ENCODE data around the gene CNPPD1.
A peak's percentile ranks its signal among the peaks of the same experiment; 100 is the strongest.

CNPPD1 gene

GRCh38 chr2:219209236-219210195 is 32.8 kb upstream of the CNPPD1 start:
- H3K9me3 ChIP-seq: no peaks in the 10 kb centered on the region
- H3K4me1 ChIP-seq: peaks cover 11% of the 10 kb centered on the region
- H3K4me3 ChIP-seq (ENCODE audit: low read depth, low read length): no peak overlapping the region
- H3K36me3 ChIP-seq: peaks cover 46% of the 10 kb centered on the region
- H3K27me3 ChIP-seq: no peaks in the 10 kb centered on the region
- DNase-seq: no peak
- TF ChIP-seq, protein P1, sequence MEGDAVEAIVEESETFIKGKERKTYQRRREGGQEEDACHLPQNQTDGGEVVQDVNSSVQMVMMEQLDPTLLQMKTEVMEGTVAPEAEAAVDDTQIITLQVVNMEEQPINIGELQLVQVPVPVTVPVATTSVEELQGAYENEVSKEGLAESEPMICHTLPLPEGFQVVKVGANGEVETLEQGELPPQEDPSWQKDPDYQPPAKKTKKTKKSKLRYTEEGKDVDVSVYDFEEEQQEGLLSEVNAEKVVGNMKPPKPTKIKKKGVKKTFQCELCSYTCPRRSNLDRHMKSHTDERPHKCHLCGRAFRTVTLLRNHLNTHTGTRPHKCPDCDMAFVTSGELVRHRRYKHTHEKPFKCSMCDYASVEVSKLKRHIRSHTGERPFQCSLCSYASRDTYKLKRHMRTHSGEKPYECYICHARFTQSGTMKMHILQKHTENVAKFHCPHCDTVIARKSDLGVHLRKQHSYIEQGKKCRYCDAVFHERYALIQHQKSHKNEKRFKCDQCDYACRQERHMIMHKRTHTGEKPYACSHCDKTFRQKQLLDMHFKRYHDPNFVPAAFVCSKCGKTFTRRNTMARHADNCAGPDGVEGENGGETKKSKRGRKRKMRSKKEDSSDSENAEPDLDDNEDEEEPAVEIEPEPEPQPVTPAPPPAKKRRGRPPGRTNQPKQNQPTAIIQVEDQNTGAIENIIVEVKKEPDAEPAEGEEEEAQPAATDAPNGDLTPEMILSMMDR (IDR thresholded peaks at IDR 0.05; ENCODE audit: low read depth, low read length): no peak

DNA sequence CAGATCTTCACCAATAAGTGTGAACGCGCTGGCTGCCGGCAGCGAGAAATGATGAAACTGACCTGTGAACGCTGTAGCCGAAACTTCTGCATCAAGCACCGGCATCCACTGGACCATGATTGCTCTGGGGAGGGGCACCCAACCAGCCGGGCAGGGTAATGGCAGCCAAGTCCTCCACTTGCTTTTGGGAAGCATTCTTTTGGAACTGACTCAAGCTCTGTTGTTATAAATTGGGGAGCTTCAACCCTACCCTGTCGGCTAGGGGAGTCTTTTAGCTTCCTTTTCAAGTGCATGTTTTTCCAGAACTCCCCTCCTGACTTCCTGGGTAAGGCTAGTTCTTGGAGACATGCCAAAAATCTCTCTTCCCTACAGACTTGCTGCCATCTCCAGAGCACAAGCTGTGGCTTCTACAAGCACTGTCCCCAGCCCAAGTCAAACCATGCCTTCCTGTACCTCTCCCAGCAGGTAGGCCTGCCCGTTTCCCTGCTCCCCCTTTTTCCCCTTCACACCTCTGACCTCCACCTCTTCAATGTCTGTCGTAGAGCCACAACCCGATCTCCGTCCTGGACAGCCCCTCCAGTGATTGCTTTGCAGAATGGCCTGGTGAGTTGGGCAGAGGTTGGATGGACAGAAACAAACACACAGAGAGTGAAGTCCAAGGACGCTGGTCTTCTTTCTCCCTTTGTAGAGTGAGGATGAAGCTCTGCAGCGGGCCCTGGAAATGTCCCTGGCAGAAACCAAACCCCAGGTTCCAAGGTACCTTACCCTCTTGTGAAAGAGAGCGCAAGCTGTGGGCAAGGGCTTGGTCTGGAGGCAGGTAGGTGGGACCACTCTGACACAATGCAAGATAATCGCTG is 31.4 kb upstream of the CNPPD1 start:
- TF ChIP-seq, protein P1 (IDR thresholded peaks at IDR 0.05; ENCODE audit: low read depth, low read length): no peak
- no peak for DNase-seq
- H3K36me3 ChIP-seq: peaks cover 32% of the 10 kb centered on the region

GRCh38 chr2:219207134-219207883 is 30.6 kb upstream of the CNPPD1 start:
- TF ChIP-seq, protein P1 (IDR thresholded peaks at IDR 0.05; ENCODE audit: low read depth, low read length): no peak
- DNase-seq: no peak
- Histone ChIP-seq H3K9me3 (no peaks in the 10 kb centered on the region), H3K4me1 (peaks cover 11% of the 10 kb centered on the region), H3K27me3 (no peaks in the 10 kb centered on the region), H3K4me3 (ENCODE audit: low read depth, low read length) (peak overlapping the region; percentile 71), H3K36me3 (peaks cover 25% of the 10 kb centered on the region)

More for the DNA sequence above, 31.4 kb upstream of the CNPPD1 start:
- H3K9me3 ChIP-seq: no peaks in the 10 kb centered on the region
- peak overlapping the region; percentile 71 for H3K4me3 ChIP-seq (ENCODE audit: low read depth, low read length)
- no peaks in the 10 kb centered on the region for H3K27me3 ChIP-seq
- peaks cover 11% of the 10 kb centered on the region for H3K4me1 ChIP-seq

DNA sequence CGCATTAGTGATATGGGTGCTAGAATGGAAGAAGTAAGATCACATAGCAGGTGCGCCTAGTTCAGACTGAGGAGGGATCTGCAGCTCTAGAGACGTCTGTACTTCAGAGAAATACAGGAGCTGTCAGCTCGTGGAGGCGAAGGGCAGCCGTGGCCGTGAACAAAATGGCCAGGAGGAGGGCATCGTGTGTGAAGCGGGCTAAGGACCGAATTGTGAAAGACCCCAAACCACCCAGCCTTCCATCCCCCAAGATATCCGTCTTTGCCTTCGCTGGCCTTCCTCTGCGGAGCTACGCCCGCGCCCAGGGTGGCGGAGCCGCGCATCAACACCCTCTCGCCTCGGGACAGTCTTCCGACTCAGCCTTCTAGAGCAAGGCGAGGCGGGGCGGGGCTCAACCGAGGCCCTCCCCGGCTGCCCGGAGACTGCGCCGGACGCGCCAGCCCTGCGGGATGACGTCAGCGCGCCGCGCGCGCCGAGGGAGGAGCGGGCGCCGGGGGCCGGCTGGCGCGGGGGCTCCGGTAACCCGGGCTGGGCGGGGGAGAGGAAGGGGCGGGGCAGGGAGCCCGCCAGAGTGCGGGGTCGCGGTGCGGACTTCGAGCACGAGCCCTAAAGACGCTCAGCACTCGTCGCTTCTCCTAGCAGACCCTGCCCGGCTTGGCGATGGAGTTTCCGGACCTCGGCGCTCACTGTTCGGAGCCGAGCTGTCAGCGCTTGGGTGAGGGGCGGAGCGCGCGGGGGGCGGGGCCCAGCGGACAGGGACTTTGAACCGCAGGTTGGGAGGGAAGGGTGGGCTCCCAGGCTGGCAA is 29.8 kb upstream of the CNPPD1 start, which contains the start of gene ZFAND2B:
Gene ZFAND2B, plus strand, starts transcription at position 455 of the 806 bp plus-strand sequence. Its CDS starts 206 bp downstream, at position 661.
- H3K4me3 ChIP-seq (ENCODE audit: low read depth, low read length): peak within 1 kb of the TSS; percentile 71
- peaks cover 20% of the 10 kb centered on the region for H3K36me3 ChIP-seq
- no peaks in the 10 kb centered on the region for H3K9me3 ChIP-seq
- no peaks in the 10 kb centered on the region for H3K27me3 ChIP-seq
- TF ChIP-seq, protein P1 (IDR thresholded peaks at IDR 0.05; ENCODE audit: low read depth, low read length): 0 out of 2 replicates have a peak, but pooled peaks have one; percentile 13
- H3K4me1 ChIP-seq: peaks cover 11% of the 10 kb centered on the region
- DNase-seq: peak; percentile 97

DNA sequence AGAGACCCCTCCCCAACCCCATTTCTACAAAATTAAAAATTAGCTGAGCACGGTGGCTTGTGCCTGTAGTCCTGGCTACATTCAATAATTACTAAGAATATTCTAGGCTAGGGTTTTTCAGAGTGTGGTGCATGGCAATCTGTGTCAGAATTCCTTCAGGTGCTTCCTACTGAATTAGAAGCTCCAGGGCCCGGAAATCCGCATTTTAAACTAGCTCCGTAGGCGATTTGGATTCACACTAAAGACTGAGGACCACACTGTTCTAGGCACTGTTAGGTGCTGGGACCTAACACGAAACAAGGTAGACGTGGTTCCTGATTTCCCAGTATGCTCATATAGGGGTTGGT is 29.2 kb upstream of the CNPPD1 start:
- H3K4me1 ChIP-seq: peaks cover 11% of the 10 kb centered on the region
- H3K9me3 ChIP-seq: no peaks in the 10 kb centered on the region
- no peaks in the 10 kb centered on the region for H3K27me3 ChIP-seq
- peak overlapping the region; percentile 71 for H3K4me3 ChIP-seq (ENCODE audit: low read depth, low read length)
- DNase-seq: no peak
- TF ChIP-seq, protein P1 (IDR thresholded peaks at IDR 0.05; ENCODE audit: low read depth, low read length): no peak
- H3K36me3 ChIP-seq: peaks cover 16% of the 10 kb centered on the region
